ENCODE data around the gene PTPRU.

Gene PTPRU

GRCh38 chr1:29357452-29357851, 121.1 kb downstream of the PTPRU start:
- no peak for TF ChIP-seq JUND (IDR thresholded peaks at IDR 0.05; ENCODE audit: low read depth)

GRCh38 chr1:29358183-29358582, 121.9 kb downstream of the PTPRU start:
- in situ Hi-C loops (cut with HindIII; ENCODE audit: low pct_unique_long_range_greater_than_20kb, low sequenced_read_pairs), result no loop called here
- TF ChIP-seq JUND (IDR thresholded peaks at IDR 0.05; ENCODE audit: low read depth), result no peak
- DNase-seq (ENCODE audit: low read depth in 1 of 2, low spot score in 1 of 2), result no peak

More at GRCh38 chr1:29357452-29357851, 121.1 kb downstream of the PTPRU start:
- DNase-seq (ENCODE audit: low read depth in 1 of 2, low spot score in 1 of 2), result no peak
- in situ Hi-C loops (cut with HindIII; ENCODE audit: low pct_unique_long_range_greater_than_20kb, low sequenced_read_pairs), result no loop called here

DNA sequence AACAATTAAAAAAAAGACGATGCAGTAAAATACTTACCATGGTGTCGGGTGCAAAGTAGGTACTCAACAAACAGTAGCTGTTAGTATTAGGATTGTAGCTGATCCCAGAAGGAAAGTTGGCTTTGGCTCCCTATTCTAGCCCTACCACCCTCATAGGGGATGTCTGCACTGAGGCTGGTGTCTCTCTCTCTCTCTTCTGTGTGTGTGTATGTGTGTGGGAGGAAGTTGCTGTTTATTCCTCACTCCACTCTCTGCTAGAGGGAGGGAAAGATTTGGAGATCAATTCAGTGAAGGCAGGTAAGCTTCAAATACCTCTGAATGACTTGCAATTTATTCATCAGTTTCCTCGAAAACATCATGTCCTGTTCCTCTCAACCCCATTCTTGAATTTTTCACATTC, 124.4 kb downstream of the PTPRU start:
- in situ Hi-C loops (cut with HindIII; ENCODE audit: low pct_unique_long_range_greater_than_20kb, low sequenced_read_pairs), result no loop called here
- no peak for DNase-seq (ENCODE audit: low read depth in 1 of 2, low spot score in 1 of 2)
- no peak for TF ChIP-seq JUND (IDR thresholded peaks at IDR 0.05; ENCODE audit: low read depth)

DNA sequence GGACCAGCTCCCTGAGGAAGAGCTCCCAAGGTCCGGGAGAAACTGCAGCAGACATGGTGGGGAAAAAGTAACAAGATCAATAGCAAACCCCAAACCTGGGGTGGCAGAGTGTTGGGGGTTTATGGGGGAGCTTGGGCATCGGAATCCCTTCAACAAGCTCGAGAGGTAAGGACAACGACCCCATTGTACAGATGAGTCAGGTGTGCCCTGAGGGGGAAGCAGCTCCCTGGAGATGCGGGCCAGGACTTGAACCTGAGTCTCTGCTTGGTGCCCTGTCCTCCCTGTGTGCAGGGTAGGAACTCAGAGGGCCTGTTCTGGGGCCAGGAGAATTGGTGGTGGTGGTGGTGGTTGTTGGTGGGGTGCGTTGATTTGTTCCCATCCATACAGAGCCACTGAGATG, 125.4 kb downstream of the PTPRU start:
- TF ChIP-seq JUND (IDR thresholded peaks at IDR 0.05; ENCODE audit: low read depth), result no peak
- in situ Hi-C loops (cut with HindIII; ENCODE audit: low pct_unique_long_range_greater_than_20kb, low sequenced_read_pairs), result no loop called here
- DNase-seq (ENCODE audit: low read depth in 1 of 2, low spot score in 1 of 2), result no peak

DNA sequence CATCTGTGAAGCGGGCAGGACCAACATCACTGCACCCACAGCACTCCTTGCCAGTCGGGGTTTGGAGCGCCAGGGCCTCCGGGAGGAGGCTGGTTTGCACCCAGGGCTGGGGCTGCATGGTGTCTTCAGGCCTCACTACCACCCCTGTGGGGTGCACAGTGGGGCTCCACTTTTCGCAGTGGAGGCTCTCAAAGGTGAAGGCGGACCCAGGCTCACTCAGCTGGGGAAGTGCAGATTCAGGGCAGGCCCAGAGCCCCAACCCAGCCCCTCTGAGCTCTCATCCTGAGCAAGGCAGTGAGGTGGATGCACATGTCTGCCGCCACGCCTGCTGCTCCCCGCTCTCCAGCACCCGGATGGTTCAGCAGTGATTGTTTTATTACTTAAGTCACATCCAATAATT, 125.8 kb downstream of the PTPRU start:
- TF ChIP-seq JUND (IDR thresholded peaks at IDR 0.05; ENCODE audit: low read depth), result no peak
- DNase-seq (ENCODE audit: low read depth in 1 of 2, low spot score in 1 of 2), result no peak
- in situ Hi-C loops (cut with HindIII; ENCODE audit: low pct_unique_long_range_greater_than_20kb, low sequenced_read_pairs), result no loop called here

GRCh38 chr1:29362764-29363163, 126.4 kb downstream of the PTPRU start:
- TF ChIP-seq JUND (IDR thresholded peaks at IDR 0.05; ENCODE audit: low read depth), result no peak
- DNase-seq (ENCODE audit: low read depth in 1 of 2, low spot score in 1 of 2), result no peak
- in situ Hi-C loops (cut with HindIII; ENCODE audit: low pct_unique_long_range_greater_than_20kb, low sequenced_read_pairs), result no loop called here

DNA sequence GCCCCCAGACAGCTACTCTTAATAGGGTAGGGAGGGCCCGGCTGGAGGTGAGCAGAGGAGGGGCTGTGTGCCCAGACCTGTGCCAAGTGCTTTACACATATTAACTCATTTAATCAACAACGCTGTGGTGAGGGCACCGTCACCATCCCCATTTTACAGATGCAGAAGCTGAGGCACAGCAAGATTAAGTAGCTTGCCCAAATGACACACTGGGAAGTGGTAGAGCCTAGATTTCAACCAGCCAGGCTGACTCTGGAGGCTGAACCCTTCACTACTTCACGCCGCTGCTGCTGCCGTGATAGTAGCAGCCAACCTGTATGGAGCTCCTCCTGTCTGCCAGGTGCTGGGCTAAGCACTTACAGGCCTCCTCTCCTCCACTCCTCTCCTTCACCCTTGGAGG, 127.2 kb downstream of the PTPRU start:
- in situ Hi-C loops (cut with HindIII; ENCODE audit: low pct_unique_long_range_greater_than_20kb, low sequenced_read_pairs), result no loop called here
- no peak for TF ChIP-seq JUND (IDR thresholded peaks at IDR 0.05; ENCODE audit: low read depth)
- no peak for DNase-seq (ENCODE audit: low read depth in 1 of 2, low spot score in 1 of 2)

- TF ChIP-seq JUND (IDR thresholded peaks at IDR 0.05; ENCODE audit: low read depth), result no peak
- DNase-seq (ENCODE audit: low read depth in 1 of 2, low spot score in 1 of 2), result no peak
- in situ Hi-C loops (cut with HindIII; ENCODE audit: low pct_unique_long_range_greater_than_20kb, low sequenced_read_pairs), result no loop called here
Observed at GRCh38 chr1:29364101-29364678, 127.9 kb downstream of the PTPRU start.

GRCh38 chr1:29365906-29366670, 129.8 kb downstream of the PTPRU start:
- in situ Hi-C loops (cut with HindIII; ENCODE audit: low pct_unique_long_range_greater_than_20kb, low sequenced_read_pairs), result no loop called here
- no peak for DNase-seq (ENCODE audit: low read depth in 1 of 2, low spot score in 1 of 2)
- no peak for TF ChIP-seq JUND (IDR thresholded peaks at IDR 0.05; ENCODE audit: low read depth)

DNA sequence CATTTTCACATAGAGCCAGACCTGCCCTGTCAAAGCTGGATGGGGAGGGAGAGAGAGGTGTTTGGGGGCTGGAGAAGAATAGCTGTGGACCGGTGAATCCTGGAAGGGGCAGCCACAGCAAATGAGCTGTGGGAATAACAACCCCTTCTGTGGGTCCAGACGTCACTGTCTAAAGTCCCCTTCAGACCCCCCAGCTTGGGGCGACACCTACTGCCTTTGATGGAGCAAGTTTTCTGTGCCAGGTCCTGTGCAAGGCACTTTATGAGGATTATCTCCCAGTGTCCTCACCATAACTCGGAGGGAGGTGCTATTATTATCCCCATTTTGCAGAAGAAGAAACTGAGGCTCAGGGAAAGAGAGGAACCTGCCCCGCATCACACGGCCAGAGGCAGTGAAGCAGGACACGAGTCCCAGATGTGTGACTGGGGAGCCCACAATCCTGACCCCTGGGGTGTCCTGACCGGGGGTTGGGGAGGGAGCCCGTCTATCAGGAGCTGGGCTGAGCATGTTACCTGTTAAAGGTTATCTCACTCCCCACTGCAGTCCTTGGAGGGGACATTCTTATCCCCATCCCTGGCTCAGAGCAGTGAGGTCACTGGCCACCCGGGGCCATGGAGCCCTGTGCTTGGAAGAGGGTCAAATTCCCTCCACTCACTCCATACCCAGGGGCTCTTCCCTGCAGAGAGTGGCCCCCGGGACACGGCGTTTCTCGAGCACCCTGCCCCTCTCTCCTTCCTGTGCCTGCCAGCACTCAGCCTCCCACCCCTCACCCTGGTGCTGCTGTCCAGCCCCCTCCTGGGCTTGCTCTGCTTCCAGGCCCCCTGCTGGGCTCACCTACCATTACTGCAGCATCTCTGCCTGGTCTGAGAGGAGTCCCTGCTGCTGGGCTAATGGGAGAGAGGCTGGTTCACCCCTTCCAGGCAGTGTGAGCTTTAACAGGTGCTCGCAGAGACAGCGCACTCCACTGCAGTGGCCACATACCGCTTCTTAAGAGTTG, 132.9 kb downstream of the PTPRU start:
- in situ Hi-C loops (cut with HindIII; ENCODE audit: low pct_unique_long_range_greater_than_20kb, low sequenced_read_pairs), result no loop called here
- DNase-seq (ENCODE audit: low read depth in 1 of 2, low spot score in 1 of 2), result no peak
- no peak for TF ChIP-seq JUND (IDR thresholded peaks at IDR 0.05; ENCODE audit: low read depth)

GRCh38 chr1:29370067-29370466, 133.7 kb downstream of the PTPRU start:
- in situ Hi-C loops (cut with HindIII; ENCODE audit: low pct_unique_long_range_greater_than_20kb, low sequenced_read_pairs), result no loop called here
- DNase-seq (ENCODE audit: low read depth in 1 of 2, low spot score in 1 of 2), result no peak
- TF ChIP-seq JUND (IDR thresholded peaks at IDR 0.05; ENCODE audit: low read depth), result no peak

DNA sequence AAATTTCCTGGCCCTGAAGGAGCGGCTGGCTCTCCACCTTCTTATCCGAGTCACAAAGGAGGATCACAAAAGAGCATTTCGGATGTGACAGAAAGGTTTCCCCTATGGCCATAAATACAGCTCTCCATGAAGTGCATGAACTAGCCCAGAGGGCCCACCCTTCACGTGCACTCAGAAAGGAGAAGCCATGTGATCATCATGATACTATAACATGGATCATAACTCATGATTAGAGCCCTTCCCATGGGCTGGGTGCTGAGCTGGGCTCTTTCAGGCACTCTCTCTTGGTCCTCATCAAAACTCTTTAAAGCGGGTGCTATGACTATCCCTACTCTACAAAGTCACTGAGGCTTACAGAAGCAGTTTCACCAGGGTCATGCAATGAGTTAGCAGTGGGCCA, 135.0 kb downstream of the PTPRU start:
- TF ChIP-seq JUND (IDR thresholded peaks at IDR 0.05; ENCODE audit: low read depth), result no peak
- in situ Hi-C loops (cut with HindIII; ENCODE audit: low pct_unique_long_range_greater_than_20kb, low sequenced_read_pairs), result no loop called here
- DNase-seq (ENCODE audit: low read depth in 1 of 2, low spot score in 1 of 2), result no peak

DNA sequence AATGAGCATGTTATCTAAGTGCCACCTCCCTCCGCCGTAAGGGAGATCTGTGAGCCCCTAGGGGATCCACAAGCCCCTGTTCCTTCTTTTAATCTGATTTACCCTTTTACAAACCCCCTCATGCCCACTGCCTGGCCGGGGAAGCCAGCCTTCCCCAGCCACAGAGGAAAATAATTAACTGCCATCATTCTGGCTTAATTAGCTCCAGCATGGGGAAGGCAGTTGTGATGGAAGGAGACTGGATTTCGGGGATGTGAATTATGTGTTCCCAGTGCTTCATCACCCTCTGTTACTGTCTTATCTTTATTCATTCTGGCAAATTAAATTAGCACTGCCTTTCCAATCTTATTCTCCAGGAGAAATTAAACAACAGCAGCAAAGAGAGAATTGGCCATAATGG, 135.8 kb downstream of the PTPRU start:
- no peak for DNase-seq (ENCODE audit: low read depth in 1 of 2, low spot score in 1 of 2)
- no peak for TF ChIP-seq JUND (IDR thresholded peaks at IDR 0.05; ENCODE audit: low read depth)
- in situ Hi-C loops (cut with HindIII; ENCODE audit: low pct_unique_long_range_greater_than_20kb, low sequenced_read_pairs), result no loop called here

All from T47D (cell line).